Astrocyte (in vitro differentiated cells and primary cell): Measurements from ENCODE around the gene UQCC3. TPM values are rescaled to one million over a fixed set of nuclear protein-coding genes. Genes with fewer than 3 reads are reported as not detected.

Experiments used
- DNase-seq: peaks from one replicate; pipeline ENCODE4 v3.0.0-alpha.2; 2010; ENCODE audit warnings: low read depth
- FAIRE-seq: peaks from 2 replicates; lab custom pipeline; 2011; peaks lifted over from hg19 to GRCh38; lab: Jason Lieb, UNC
- H2AFZ ChIP-seq: 2 replicates; pipeline ENCODE4 v1.6.0; 2012; ENCODE audit warnings: low read depth, low read length, inconsistent platforms
- H3K27ac ChIP-seq: 2 replicates; pipeline ENCODE4 v1.5.1; 2011; ENCODE audit warnings: low read depth, low read length, inconsistent platforms
- H3K27me3 ChIP-seq: 2 replicates; pipeline ENCODE4 v1.6.0; 2011; ENCODE audit warnings: low read length, inconsistent platforms; ENCODE audit not compliant: insufficient read depth
- H3K36me3 ChIP-seq: 2 replicates; pipeline ENCODE4 v1.5.1; 2011; ENCODE audit warnings: low read length, inconsistent platforms; ENCODE audit not compliant: insufficient read depth
- H3K4me1 ChIP-seq: 2 replicates; pipeline ENCODE4 v1.5.1; 2011; ENCODE audit warnings: low read length, inconsistent platforms; ENCODE audit not compliant: insufficient read depth
- H3K4me2 ChIP-seq: 2 replicates; pipeline ENCODE4 v1.6.0; 2012; ENCODE audit warnings: low read length, inconsistent platforms
- H3K4me3 ChIP-seq: 2 replicates; pipeline ENCODE4 v1.5.1; 2011; ENCODE audit warnings: low read depth, mild to moderate bottlenecking, low read length, inconsistent platforms; ENCODE audit not compliant: insufficient read depth
- H3K79me2 ChIP-seq: 2 replicates; pipeline ENCODE4 v1.6.0; 2012; ENCODE audit warnings: mild to moderate bottlenecking, low read length, inconsistent platforms; ENCODE audit not compliant: insufficient read depth
- H3K9ac ChIP-seq: 2 replicates; pipeline ENCODE4 v1.6.0; 2012; ENCODE audit warnings: mild to moderate bottlenecking, low read length, inconsistent platforms
- H3K9me3 ChIP-seq: 2 replicates; pipeline ENCODE4 v1.5.1; 2012; ENCODE audit warnings: low read depth, mild to moderate bottlenecking, low read length, inconsistent platforms; ENCODE audit not compliant: insufficient read depth
- H4K20me1 ChIP-seq: 2 replicates; pipeline ENCODE4 v1.6.0; 2012; ENCODE audit warnings: low read length, inconsistent platforms; ENCODE audit not compliant: insufficient read depth
- H3K27ac Mint-ChIP-seq: one replicate; pipeline ENCODE4 v1.8.0; 2021; ENCODE audit warnings: mild to moderate bottlenecking, mixed read lengths; ENCODE audit not compliant: unreplicated experiment
- H3K27me3 Mint-ChIP-seq: one replicate; pipeline ENCODE4 v1.8.0; 2021; ENCODE audit warnings: low read depth, mixed read lengths; ENCODE audit not compliant: unreplicated experiment
- H3K36me3 Mint-ChIP-seq: one replicate; pipeline ENCODE4 v1.8.0; 2021; ENCODE audit warnings: low read depth, mixed read lengths; ENCODE audit not compliant: unreplicated experiment
- H3K4me1 Mint-ChIP-seq: one replicate; pipeline ENCODE4 v1.8.0; 2021; ENCODE audit warnings: low read depth, mixed read lengths; ENCODE audit not compliant: unreplicated experiment
- H3K4me3 Mint-ChIP-seq: one replicate; pipeline ENCODE4 v1.8.0; 2021; ENCODE audit warnings: mild to moderate bottlenecking, moderate library complexity, mixed read lengths; ENCODE audit not compliant: unreplicated experiment
- H3K9me3 Mint-ChIP-seq: one replicate; pipeline ENCODE4 v1.8.0; 2021; ENCODE audit warnings: mild to moderate bottlenecking, mixed read lengths; ENCODE audit not compliant: unreplicated experiment
- CTCF ChIP-seq: IDR thresholded peaks from 2 replicates; pipeline ENCODE4 v1.5.1; 2011; ENCODE audit warnings: low read depth, mild to moderate bottlenecking, inconsistent platforms, low read length, moderate library complexity; ENCODE audit not compliant: insufficient read depth
- EZH2 ChIP-seq: IDR thresholded peaks from 2 replicates; pipeline ENCODE4 v1.6.1; 2012; ENCODE audit warnings: mild to moderate bottlenecking, low read length, inconsistent platforms; ENCODE audit not compliant: insufficient read depth
- total RNA-seq: library from RNA; stranded (reverse); gene quantifications from 2 replicates; pipeline ENCODE4 v1.2.1, GENCODE V29; 2021

The UQCC3 gene
- total RNA-seq, 1 donor from 2014 or later: 8.7 TPM

- Histone ChIP-seq H3K9ac (peak overlapping the region; percentile 87), H3K27ac (peak overlapping the region; percentile 76)
Measured at GRCh38 chr11:62652161-62653006, 19.1 kb upstream of the UQCC3 start.

GRCh38 chr11:62654297-62654696 lies 17.2 kb upstream of the UQCC3 start:
- H3K36me3 Mint-ChIP-seq: no peaks in the 10 kb centered on the region

More at GRCh38 chr11:62652161-62653006, 19.1 kb upstream of the UQCC3 start:
- DNase-seq (no peak), FAIRE-seq (no peak)
- Mint-ChIP-seq H3K27ac (peak overlapping the region; percentile 31), H3K4me1 (peaks cover 4% of the 10 kb centered on the region), H3K27me3 (no peaks in the 10 kb centered on the region), H3K36me3 (no peaks in the 10 kb centered on the region), H3K4me3 (peak overlapping the region; percentile 90), H3K9me3 (no peaks in the 10 kb centered on the region)
- Histone ChIP-seq H3K4me1 (peaks cover 7% of the 10 kb centered on the region), H3K36me3 (peaks cover 9% of the 10 kb centered on the region), H3K27me3 (no peaks in the 10 kb centered on the region), H3K4me2 (peak overlapping the region; percentile 94), H3K79me2 (peaks cover 46% of the 10 kb centered on the region), H4K20me1 (peaks cover 3% of the 10 kb centered on the region), H3K4me3 (peak overlapping the region; percentile 67), H2AFZ (peak overlapping the region; percentile 91), H3K9me3 (no peaks in the 10 kb centered on the region)
- TF ChIP-seq EZH2 (no peak), CTCF (no peak)

More at GRCh38 chr11:62654297-62654696, 17.2 kb upstream of the UQCC3 start:
- peaks cover 35% of the 10 kb centered on the region for H3K79me2 ChIP-seq
- no peak overlapping the region for H3K4me2 ChIP-seq
- H3K4me3 ChIP-seq: no peak overlapping the region
- peaks cover 3% of the 10 kb centered on the region for H3K36me3 ChIP-seq
- no peak overlapping the region for H3K9ac ChIP-seq
- H3K4me3 Mint-ChIP-seq: peak overlapping the region; percentile 68
- H2AFZ ChIP-seq: no peak overlapping the region
- no peaks in the 10 kb centered on the region for H3K27me3 ChIP-seq
- no peaks in the 10 kb centered on the region for H3K9me3 Mint-ChIP-seq
- TF ChIP-seq EZH2: no peak
- no peak for TF ChIP-seq CTCF
- no peak overlapping the region for H3K27ac Mint-ChIP-seq
- peaks cover 4% of the 10 kb centered on the region for H3K4me1 Mint-ChIP-seq
- peaks cover 7% of the 10 kb centered on the region for H3K4me1 ChIP-seq
- H3K27ac ChIP-seq: no peak overlapping the region
- peaks cover 3% of the 10 kb centered on the region for H4K20me1 ChIP-seq
- FAIRE-seq (no peak), DNase-seq (no peak)
- H3K27me3 Mint-ChIP-seq: no peaks in the 10 kb centered on the region
- H3K9me3 ChIP-seq: no peaks in the 10 kb centered on the region
